Activated naive CD4-positive, alpha-beta T cell treated with anti-CD3 and anti-CD28 coated beads, Interleukin-2, amount 10 ng/mL, durations not matched to agents 7 days and 5 days (primary cell): Measurements from ENCODE around the gene SRD5A1.

ENCODE experiments used
- CTCF ChIA-PET: fragments of 350-600 bp; sonication (Branson Sonifier 250); formaldehyde crosslinking; loops from one replicate; lab custom pipeline; 2021; ENCODE audit warnings: antibody characterized with exemption; lab: Charles Lee
- DNase-seq: peaks from one replicate; pipeline ENCODE4 v3.0.0-alpha.2; 2020
- H3K27ac Mint-ChIP-seq: one replicate; pipeline ENCODE4 v1.8.0; 2021; ENCODE audit warnings: mild to moderate bottlenecking, moderate library complexity, mixed read lengths
- H3K27me3 Mint-ChIP-seq: one replicate; pipeline ENCODE4 v1.8.0; 2021; ENCODE audit warnings: mild to moderate bottlenecking, mixed read lengths
- H3K36me3 Mint-ChIP-seq: one replicate; pipeline ENCODE4 v1.8.0; 2021; ENCODE audit warnings: mixed read lengths
- H3K4me1 Mint-ChIP-seq: one replicate; pipeline ENCODE4 v1.8.0; 2021; ENCODE audit warnings: mixed read lengths
- H3K4me3 Mint-ChIP-seq: one replicate; pipeline ENCODE4 v1.8.0; 2021; ENCODE audit warnings: mild to moderate bottlenecking, moderate library complexity, mixed read lengths
- H3K9me3 Mint-ChIP-seq: one replicate; pipeline ENCODE4 v1.8.0; 2021; ENCODE audit warnings: mixed read lengths

SRD5A1 gene

GRCh38 chr5:6596388-6596787 is 36.9 kb upstream of the SRD5A1 start:
- Mint-ChIP-seq H3K27me3 (peaks cover 5% of the 10 kb centered on the region), H3K9me3 (no peaks in the 10 kb centered on the region), H3K4me3 (no peak overlapping the region), H3K27ac (no peak overlapping the region), H3K4me1 (no peaks in the 10 kb centered on the region), H3K36me3 (peaks cover 37% of the 10 kb centered on the region)
- CTCF ChIA-PET: no interaction called here
- no peak for DNase-seq

- H3K27me3 Mint-ChIP-seq: no peaks in the 10 kb centered on the region
- H3K27ac Mint-ChIP-seq: no peak overlapping the region
- peaks cover 48% of the 10 kb centered on the region for H3K36me3 Mint-ChIP-seq
- DNase-seq: no peak
- H3K9me3 Mint-ChIP-seq: no peaks in the 10 kb centered on the region
- H3K4me3 Mint-ChIP-seq: no peak overlapping the region
- H3K4me1 Mint-ChIP-seq: no peaks in the 10 kb centered on the region
- CTCF ChIA-PET: no interaction called here
Observed at GRCh38 chr5:6597557-6597956, 35.7 kb upstream of the SRD5A1 start.

DNA sequence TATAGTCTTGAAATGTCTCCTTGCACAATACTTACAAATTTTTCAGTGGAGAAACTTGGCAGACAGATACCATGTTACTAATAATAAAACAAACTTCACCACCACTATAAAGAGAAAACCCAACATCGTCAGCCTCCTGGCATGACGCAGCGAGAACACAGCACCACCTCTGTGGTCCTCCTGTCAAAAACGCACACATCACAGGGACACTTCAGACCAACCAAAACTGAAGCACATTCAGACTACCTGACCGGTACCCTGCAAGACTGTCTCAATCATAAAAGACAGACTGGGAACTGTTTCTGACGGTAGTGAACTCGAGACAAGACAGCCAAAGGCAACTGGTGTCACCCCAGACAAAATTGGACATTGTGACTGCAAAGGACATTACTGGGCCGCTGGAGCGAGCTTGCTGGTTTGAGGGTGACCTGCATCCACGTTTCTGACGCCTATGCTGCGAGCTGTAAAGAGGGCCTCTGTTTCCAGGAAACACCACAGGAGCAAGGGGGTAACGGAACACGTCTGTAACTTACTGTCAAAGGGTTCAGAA is 34.8 kb upstream of the SRD5A1 start:
- CTCF ChIA-PET: no interaction called here
- no peaks in the 10 kb centered on the region for H3K4me1 Mint-ChIP-seq
- no peaks in the 10 kb centered on the region for H3K27me3 Mint-ChIP-seq
- H3K9me3 Mint-ChIP-seq: no peaks in the 10 kb centered on the region
- H3K27ac Mint-ChIP-seq: no peak overlapping the region
- no peak overlapping the region for H3K4me3 Mint-ChIP-seq
- H3K36me3 Mint-ChIP-seq: peaks cover 56% of the 10 kb centered on the region
- no peak for DNase-seq

DNA sequence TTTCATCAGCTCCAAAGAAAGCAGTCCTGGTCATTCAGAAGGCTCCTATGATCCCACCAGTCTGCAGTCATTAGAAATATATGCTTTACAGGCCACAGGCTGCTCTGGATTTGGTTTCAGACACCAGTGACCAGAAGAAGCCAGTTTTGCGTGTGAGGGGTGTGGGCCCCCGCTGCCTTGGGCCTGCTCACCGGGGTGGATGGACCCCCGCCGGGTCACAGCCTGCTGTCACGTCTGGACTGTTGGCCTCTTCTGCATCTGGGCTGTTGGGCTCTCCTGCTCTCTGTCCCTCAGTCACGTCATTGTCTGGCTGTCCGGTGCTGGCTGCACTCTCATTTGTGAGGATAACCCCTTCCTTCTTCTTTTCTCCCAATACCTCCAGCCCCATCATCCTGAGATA is 33.5 kb upstream of the SRD5A1 start:
- H3K27me3 Mint-ChIP-seq: no peaks in the 10 kb centered on the region
- no peak overlapping the region for H3K4me3 Mint-ChIP-seq

GRCh38 chr5:6601271-6601670 is 32.0 kb upstream of the SRD5A1 start:
- H3K27ac Mint-ChIP-seq: peak overlapping the region; percentile 46

More for the DNA sequence above, 33.5 kb upstream of the SRD5A1 start:
- H3K27ac Mint-ChIP-seq: no peak overlapping the region
- H3K9me3 Mint-ChIP-seq: no peaks in the 10 kb centered on the region
- no peaks in the 10 kb centered on the region for H3K4me1 Mint-ChIP-seq
- CTCF ChIA-PET: no interaction called here
- DNase-seq: no peak
- H3K36me3 Mint-ChIP-seq: peaks cover 66% of the 10 kb centered on the region

GRCh38 chr5:6601816-6602215 is 31.4 kb upstream of the SRD5A1 start:
- Mint-ChIP-seq H3K27ac (no peak overlapping the region), H3K27me3 (no peaks in the 10 kb centered on the region), H3K9me3 (no peaks in the 10 kb centered on the region), H3K4me3 (no peak overlapping the region), H3K4me1 (no peaks in the 10 kb centered on the region), H3K36me3 (peaks cover 69% of the 10 kb centered on the region)
- DNase-seq: no peak
- CTCF ChIA-PET: no interaction called here

More at GRCh38 chr5:6601271-6601670, 32.0 kb upstream of the SRD5A1 start:
- no peak for DNase-seq
- CTCF ChIA-PET: no interaction called here
- no peaks in the 10 kb centered on the region for H3K27me3 Mint-ChIP-seq
- no peaks in the 10 kb centered on the region for H3K4me1 Mint-ChIP-seq
- no peak overlapping the region for H3K4me3 Mint-ChIP-seq
- H3K9me3 Mint-ChIP-seq: no peaks in the 10 kb centered on the region
- peaks cover 71% of the 10 kb centered on the region for H3K36me3 Mint-ChIP-seq

- H3K27me3 Mint-ChIP-seq: no peaks in the 10 kb centered on the region
- no peak overlapping the region for H3K4me3 Mint-ChIP-seq
- CTCF ChIA-PET: no interaction called here
- peaks cover 71% of the 10 kb centered on the region for H3K36me3 Mint-ChIP-seq
- H3K27ac Mint-ChIP-seq: no peak overlapping the region
- peaks cover under 1% of the 10 kb centered on the region for H3K4me1 Mint-ChIP-seq
- H3K9me3 Mint-ChIP-seq: no peaks in the 10 kb centered on the region
- no peak for DNase-seq
Observed at GRCh38 chr5:6602441-6602840, 30.8 kb upstream of the SRD5A1 start.

DNA sequence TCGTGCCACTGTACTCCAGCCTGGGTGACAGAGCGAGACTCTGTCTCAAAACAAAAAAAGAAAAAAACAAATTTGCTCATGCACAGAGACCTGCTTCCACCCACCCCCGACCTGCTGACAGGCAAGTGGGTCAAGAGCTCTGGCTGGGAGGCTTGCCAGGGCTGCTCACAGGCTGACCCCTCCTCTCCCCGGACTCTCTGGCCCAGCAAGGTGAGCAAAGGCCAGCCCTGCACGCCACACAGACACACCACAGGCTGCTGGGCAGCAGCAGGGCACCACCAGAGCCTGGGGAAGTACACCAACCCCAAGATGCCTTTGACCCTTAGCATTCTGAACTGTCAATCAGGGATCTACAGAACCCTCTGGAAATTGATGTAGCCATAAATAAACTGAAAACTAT is 29.6 kb upstream of the SRD5A1 start:
- no peaks in the 10 kb centered on the region for H3K9me3 Mint-ChIP-seq
- H3K27ac Mint-ChIP-seq: no peak overlapping the region
- CTCF ChIA-PET: no interaction called here
- H3K27me3 Mint-ChIP-seq: no peaks in the 10 kb centered on the region
- no peak overlapping the region for H3K4me3 Mint-ChIP-seq
- H3K4me1 Mint-ChIP-seq: peaks cover 11% of the 10 kb centered on the region
- no peak for DNase-seq
- H3K36me3 Mint-ChIP-seq: peaks cover 68% of the 10 kb centered on the region

GRCh38 chr5:6604341-6604740 is 28.9 kb upstream of the SRD5A1 start:
- no peak overlapping the region for H3K4me3 Mint-ChIP-seq
- no peak overlapping the region for H3K27ac Mint-ChIP-seq
- no peaks in the 10 kb centered on the region for H3K27me3 Mint-ChIP-seq
- peaks cover 69% of the 10 kb centered on the region for H3K36me3 Mint-ChIP-seq
- H3K9me3 Mint-ChIP-seq: no peaks in the 10 kb centered on the region
- CTCF ChIA-PET: no interaction called here
- no peak for DNase-seq
- H3K4me1 Mint-ChIP-seq: peaks cover 11% of the 10 kb centered on the region

DNA sequence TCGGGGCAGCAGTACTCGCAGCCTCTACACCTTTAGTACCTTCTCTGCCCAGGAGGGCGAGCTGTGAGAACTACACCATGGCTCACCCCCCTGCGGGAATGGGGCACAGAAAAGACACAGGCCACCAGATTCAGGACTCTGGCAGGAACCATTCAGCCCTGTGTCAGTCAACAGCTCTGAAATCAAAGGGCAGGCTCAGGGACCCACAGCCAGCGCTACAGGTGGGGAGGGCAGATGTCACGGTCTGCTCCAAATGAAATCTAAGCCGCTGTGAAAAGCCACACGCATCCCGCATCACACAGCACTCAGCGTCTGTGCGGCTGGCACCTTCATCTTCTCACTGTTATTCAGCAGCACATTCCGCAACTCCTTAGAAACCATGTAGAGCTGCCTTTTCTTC is 28.3 kb upstream of the SRD5A1 start:
- H3K36me3 Mint-ChIP-seq: peaks cover 75% of the 10 kb centered on the region
- no peaks in the 10 kb centered on the region for H3K27me3 Mint-ChIP-seq
- DNase-seq: no peak
- CTCF ChIA-PET: interaction anchor here (1.0 kb wide), 1 partner anchor 140 kb away, joined by 3 read pairs; no protein-coding TSS in a partner anchor
- peaks cover 11% of the 10 kb centered on the region for H3K4me1 Mint-ChIP-seq
- H3K9me3 Mint-ChIP-seq: no peaks in the 10 kb centered on the region
- no peak overlapping the region for H3K4me3 Mint-ChIP-seq
- H3K27ac Mint-ChIP-seq: no peak overlapping the region

- Mint-ChIP-seq H3K36me3 (peaks cover 70% of the 10 kb centered on the region), H3K9me3 (no peaks in the 10 kb centered on the region), H3K27ac (peak overlapping the region; percentile 58), H3K4me3 (no peak overlapping the region), H3K4me1 (peaks cover 11% of the 10 kb centered on the region), H3K27me3 (no peaks in the 10 kb centered on the region)
- CTCF ChIA-PET: no interaction called here
- DNase-seq: no peak
Observed at GRCh38 chr5:6606884-6607558, 26.2 kb upstream of the SRD5A1 start.

- H3K36me3 Mint-ChIP-seq: peaks cover 67% of the 10 kb centered on the region
- peaks cover 11% of the 10 kb centered on the region for H3K4me1 Mint-ChIP-seq
- H3K4me3 Mint-ChIP-seq: no peak overlapping the region
- H3K27me3 Mint-ChIP-seq: no peaks in the 10 kb centered on the region
- peak overlapping the region; percentile 19 for H3K27ac Mint-ChIP-seq
- no peak for DNase-seq
- H3K9me3 Mint-ChIP-seq: no peaks in the 10 kb centered on the region
- CTCF ChIA-PET: no interaction called here
Observed at GRCh38 chr5:6607559-6607936, 25.7 kb upstream of the SRD5A1 start.

DNA sequence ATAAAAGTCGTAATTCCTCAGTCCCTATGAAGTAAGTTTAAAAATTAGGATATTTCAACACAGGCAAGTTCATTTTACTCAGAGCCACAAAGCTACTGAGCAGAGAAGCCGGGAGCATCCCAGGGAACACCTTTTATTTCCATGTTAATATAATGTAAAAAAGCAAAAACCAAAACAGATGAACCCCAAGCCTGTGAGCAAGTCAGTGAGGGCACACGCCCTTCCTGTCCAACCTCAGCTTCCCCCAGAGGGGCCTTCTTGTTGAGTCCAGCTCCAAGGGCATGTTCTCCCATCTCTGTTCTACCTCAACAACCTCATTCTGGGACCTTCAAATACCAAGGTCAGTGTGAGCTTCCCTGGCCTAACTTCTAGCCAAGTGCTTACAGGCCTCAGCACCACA is 25.2 kb upstream of the SRD5A1 start:
- no peaks in the 10 kb centered on the region for H3K27me3 Mint-ChIP-seq
- peak overlapping the region; percentile 4 for H3K27ac Mint-ChIP-seq
- H3K9me3 Mint-ChIP-seq: no peaks in the 10 kb centered on the region
- H3K36me3 Mint-ChIP-seq: peaks cover 65% of the 10 kb centered on the region
- DNase-seq: no peak
- H3K4me3 Mint-ChIP-seq: no peak overlapping the region
- H3K4me1 Mint-ChIP-seq: peaks cover 11% of the 10 kb centered on the region
- CTCF ChIA-PET: interaction anchor here (1.3 kb wide), 1 partner anchor 137 kb away, joined by 3 read pairs; no protein-coding TSS in a partner anchor

DNA sequence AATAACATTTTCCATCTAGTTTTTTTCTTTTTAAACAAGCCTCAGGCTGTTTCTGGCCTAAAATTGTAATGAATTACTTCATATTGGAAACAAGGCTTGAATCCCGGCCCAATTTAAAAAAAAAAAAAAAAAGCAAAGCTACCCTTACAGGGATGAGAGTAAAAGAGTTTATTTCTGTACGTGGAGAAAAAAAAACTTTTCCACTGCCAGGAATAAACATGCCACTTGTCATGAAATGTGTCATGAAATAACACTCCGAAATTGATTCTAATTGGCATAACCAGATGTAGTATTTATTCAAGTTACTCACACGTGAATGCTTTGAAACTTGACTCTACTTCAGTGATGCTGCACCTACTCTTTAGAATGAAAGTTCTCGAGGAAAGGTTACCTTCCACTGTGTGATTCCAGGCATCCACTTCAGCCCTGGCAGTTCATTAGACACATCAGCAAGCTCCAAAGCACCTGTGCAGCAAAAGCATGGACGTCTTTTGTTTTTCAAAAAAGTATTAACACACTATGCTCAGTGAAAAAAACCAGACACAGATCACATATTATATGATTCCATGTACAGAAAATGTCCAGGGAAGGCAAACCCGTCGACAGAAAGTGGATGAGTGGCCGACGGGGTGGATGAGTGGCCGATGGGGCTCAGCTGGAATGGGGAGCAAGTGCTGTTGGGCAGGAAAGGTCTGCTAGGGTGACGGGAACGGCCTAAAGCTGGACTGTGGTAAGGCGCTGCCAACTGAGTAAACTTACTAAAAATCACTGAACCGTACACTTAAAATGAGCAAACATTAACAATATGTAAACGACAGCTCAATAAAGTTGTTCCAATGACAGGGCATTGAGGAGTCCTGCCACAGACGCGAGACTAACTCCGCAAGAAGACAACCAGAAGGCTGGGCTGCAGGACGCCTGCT is 21.6 kb upstream of the SRD5A1 start:
- H3K27ac Mint-ChIP-seq: no peak overlapping the region
- H3K4me1 Mint-ChIP-seq: peaks cover 11% of the 10 kb centered on the region
- H3K36me3 Mint-ChIP-seq: peaks cover 71% of the 10 kb centered on the region
- H3K27me3 Mint-ChIP-seq: no peaks in the 10 kb centered on the region
- no peaks in the 10 kb centered on the region for H3K9me3 Mint-ChIP-seq
- no peak for DNase-seq
- H3K4me3 Mint-ChIP-seq: no peak overlapping the region
- CTCF ChIA-PET: no interaction called here
